GM12878 (cell line): ENCODE measurements around the gene MVB12B. TPM values are rescaled to one million over a fixed set of nuclear protein-coding genes. Genes with fewer than 3 reads are reported as not detected.

Experiments
- ATAC-seq: fragments of 200-7000 bp; cut with Tn5 transposase; 3 replicates; pipeline ENCODE4 v1.9.1; 2020; ENCODE audit warnings: mild to moderate bottlenecking, moderate library complexity
- BruUV-seq: library from RNA; stranded (reverse); fragments of 400-500 nt; replicated peaks from 2 replicates; lab custom pipeline; 2021; lab: Mats Ljungman, UMichigan
- CTCF ChIA-PET: fragments of 300-600 bp; sonication (Branson Sonifier 250); formaldehyde crosslinking; extraction: SDS; loops from one replicate; lab custom pipeline; 2021; ENCODE audit warnings: inconsistent platforms; lab: Yijun Ruan, JAX
- POLR2A ChIA-PET: fragments of 350-600 bp; formaldehyde crosslinking; extraction: SDS; loops from one replicate; lab custom pipeline; 2021; ENCODE audit warnings: inconsistent platforms; lab: Charles Lee
- RAD21 ChIA-PET: fragments of 300-600 bp; sonication (Branson Sonifier 250); formaldehyde crosslinking; loops from one replicate; lab custom pipeline; 2023; ENCODE audit warnings: antibody characterized with exemption; ENCODE audit not compliant: unreplicated experiment; lab: Charles Lee
- SMC1A ChIA-PET: fragments of 300-600 bp; sonication (Branson Sonifier 250); formaldehyde crosslinking; loops from one replicate; lab custom pipeline; 2023; ENCODE audit not compliant: unreplicated experiment, uncharacterized antibody; lab: Charles Lee
- DNase-seq: peaks from one replicate; pipeline ENCODE4 v3.0.0-alpha.2; 2011; ENCODE audit warnings: low read depth, low spot score
- FAIRE-seq: peaks from 3 replicates; lab custom pipeline; 2011; peaks lifted over from hg19 to GRCh38; lab: Jason Lieb, UNC
- H2AFZ ChIP-seq: 2 replicates; pipeline ENCODE4 v1.6.0; 2011; ENCODE audit warnings: low read depth, low read length, control low read depth; ENCODE audit not compliant: control insufficient read depth
- H3K27ac ChIP-seq: 2 replicates; pipeline ENCODE4 v1.5.1; 2011; ENCODE audit warnings: control low read depth; ENCODE audit not compliant: control insufficient read depth, insufficient read depth
- H3K27me3 ChIP-seq, 2 experiments: replicated peaks in 1 of 2; 2 replicates each; pipeline versions ENCODE4 v1.6.0 to v1.6.1; 2011; ENCODE audit warnings: low read length in 1 of 2; ENCODE audit not compliant: control insufficient read depth in 2 of 2, insufficient read depth in 2 of 2
- H3K36me3 ChIP-seq, 2 experiments: 2 replicates each; pipeline ENCODE4 v1.5.1; 2011; ENCODE audit warnings: low read length in 1 of 2; ENCODE audit not compliant: control insufficient read depth in 2 of 2, insufficient read depth in 2 of 2
- H3K4me1 ChIP-seq: 2 replicates; pipeline ENCODE4 v1.6.1; 2011; ENCODE audit warnings: mild to moderate bottlenecking, low read length, moderate library complexity, mixed read lengths; ENCODE audit not compliant: control insufficient read depth, insufficient read depth
- H3K4me2 ChIP-seq: 2 replicates; pipeline ENCODE4 v1.6.0; 2011; ENCODE audit warnings: control low read depth; ENCODE audit not compliant: control insufficient read depth, insufficient read depth
- H3K4me3 ChIP-seq: fragments of 200-600 bp; sonication (generic); 2 replicates; pipeline ENCODE4 v1.5.1; 2016
- H3K79me2 ChIP-seq: 2 replicates; pipeline ENCODE4 v1.6.0; 2011; ENCODE audit warnings: low read length; ENCODE audit not compliant: control insufficient read depth, insufficient read depth
- H3K9ac ChIP-seq: 2 replicates; pipeline ENCODE4 v1.8.0; 2011; ENCODE audit warnings: low read length, control low read depth, mixed read lengths; ENCODE audit not compliant: control insufficient read depth, insufficient read depth
- H3K9me3 ChIP-seq: replicated peaks from 3 replicates; pipeline ENCODE4 v1.5.1; 2011; ENCODE audit warnings: mild to moderate bottlenecking, low read length; ENCODE audit not compliant: control insufficient read depth, insufficient read depth
- H4K20me1 ChIP-seq: 2 replicates; pipeline ENCODE4 v1.6.0; 2011; ENCODE audit not compliant: control insufficient read depth, insufficient read depth
- ASH2L ChIP-seq: fragments of 300-600, 200-600 bp; sonication (generic); IDR thresholded peaks from 2 replicates; pipeline ENCODE4 v1.6.1; 2017; ENCODE audit warnings: low read depth, mild to moderate bottlenecking, borderline replicate concordance
- BMI1 ChIP-seq: fragments of 450-650 bp; IDR thresholded peaks from 2 replicates; pipeline ENCODE4 v1.6.1; 2016; ENCODE audit warnings: mild to moderate bottlenecking, moderate library complexity, borderline replicate concordance
- CHD4 ChIP-seq: fragments of 200-600 bp; sonication (generic); IDR thresholded peaks from 2 replicates; pipeline ENCODE4 v1.6.1; 2016; ENCODE audit warnings: mild to moderate bottlenecking
- CREM ChIP-seq: IDR thresholded peaks from 2 replicates; pipeline ENCODE4 v1.6.1; 2014; ENCODE audit warnings: antibody characterized with exemption, low read depth
- EP300 ChIP-seq, 2 experiments: fragments of 150-350 bp in 1 of 2; IDR thresholded peaks; 2 replicates each; pipeline ENCODE4 v1.6.1; 2011 to 2012; ENCODE audit warnings: low read depth in 2 of 2, low read length in 2 of 2, borderline replicate concordance in 1 of 2, improper control_type of control experiment in 1 of 2, inconsistent platforms in 1 of 2; ENCODE audit not compliant: control insufficient read depth in 1 of 2
- FOS ChIP-seq: IDR thresholded peaks from 3 replicates; pipeline ENCODE4 v1.6.1; 2011; ENCODE audit warnings: borderline replicate concordance; ENCODE audit not compliant: insufficient read length; ENCODE audit errors: extremely low read depth
- FOXK2 ChIP-seq: fragments of 450-650 bp; IDR thresholded peaks from 2 replicates; pipeline ENCODE4 v1.6.1; 2017; ENCODE audit warnings: mild to moderate bottlenecking, moderate library complexity
- NFIC ChIP-seq: IDR thresholded peaks from 2 replicates; pipeline ENCODE4 v1.6.1; 2012; ENCODE audit warnings: low read depth, mild to moderate bottlenecking, inconsistent platforms, low read length, moderate library complexity
- NFYB ChIP-seq: IDR thresholded peaks from 2 replicates; pipeline ENCODE4 v1.6.1; 2011; ENCODE audit warnings: low read depth, mild to moderate bottlenecking, low read length, improper control_type of control experiment, moderate library complexity; ENCODE audit not compliant: insufficient read depth
- PBX3 ChIP-seq: IDR thresholded peaks from 2 replicates; pipeline ENCODE4 v1.6.1; 2011; ENCODE audit warnings: mild to moderate bottlenecking, low read depth, low read length, moderate library complexity; ENCODE audit not compliant: insufficient replicate concordance
- SIX5 ChIP-seq: IDR thresholded peaks from 2 replicates; pipeline ENCODE4 v1.6.1; 2011; ENCODE audit warnings: mild to moderate bottlenecking, low read depth, low read length, moderate library complexity; ENCODE audit not compliant: severe bottlenecking
- YBX1 ChIP-seq: fragments of 450-650 bp; IDR thresholded peaks from 2 replicates; pipeline ENCODE4 v1.6.1; 2016; ENCODE audit warnings: antibody characterized with exemption
- ZBTB11 ChIP-seq: fragments of 450-650 bp; formaldehyde crosslinking; IDR thresholded peaks from 2 replicates; pipeline ENCODE4 v1.5.0; 2022; ENCODE audit warnings: mild to moderate bottlenecking, missing genetic modification characterization
- WGBS: methylation state at CpG from one replicate; pipeline ENCODE4 v1.1.6; 2016; ENCODE audit warnings: low lambda C conversion rate; ENCODE audit not compliant: insufficient replicate concordance, insufficient coverage; ENCODE audit errors: missing lambda C conversion rate; 5-methylcytosine and 5-hydroxymethylcytosine counted together
- in situ Hi-C: fragments of 300-500 bp; cut with MboI; formaldehyde crosslinking; loops from 9 replicates; pipeline ENCODE4 v1.14.3; 2018; ENCODE audit warnings: mixed read lengths
- intact Hi-C: fragments of 100-400 bp; cut with micrococcal nuclease; formaldehyde crosslinking; loops from one replicate; pipeline ENCODE4 v1.14.2; 2022; ENCODE audit not compliant: unreplicated experiment
- polyA plus RNA-seq, 11 experiments: library from polyadenylated mRNA; depleted of rRNA in 4 of 11; unstranded in 6 of 11; stranded (reverse) in 5 of 11; fragments of >200 nt; fragmentation: Nextera tagmentation in 4 of 11; fragmentation: Illumina TruSeq in 1 of 11; extraction: Ambion mirVana in 4 of 11; extraction: Trizol in 1 of 11; gene quantifications; 1 replicate in 1 of 11; 2 replicates in 10 of 11; pipeline versions ENCODE4 v1.2.1 to v1.2.3, GENCODE V29; 2011 to 2016; ENCODE audit warnings: inconsistent platforms in 2 of 11, missing spikeins in 2 of 11, low read depth in 1 of 11
- total RNA-seq, 4 experiments: library from RNA; depleted of rRNA in 3 of 4; stranded (reverse); fragments of >200 nt in 3 of 4; fragmentation: Illumina TruSeq in 1 of 4; extraction: Trizol in 1 of 4; gene quantifications; 2 replicates each; pipeline versions ENCODE4 v1.2.1 to v1.2.3, GENCODE V29; 2013 to 2021

The MVB12B gene
- total and polyA plus RNA-seq, 10 of the 15 experiments (the other 5 are each of a cell fraction or from before 2014, with no cell fraction given), result 0.08 TPM; not detected in 9

- H3K9me3 ChIP-seq, result no peaks in the 10 kb centered on the region
- DNase-seq (no peak), ATAC-seq (no peak), FAIRE-seq (no peak)
- H3K4me2 ChIP-seq, result no peak overlapping the region
- no peaks in the 10 kb centered on the region for H3K36me3 ChIP-seq
- no peaks in the 10 kb centered on the region for H3K79me2 ChIP-seq
- ChIA-PET SMC1A (no interaction called here), CTCF (interaction anchor here (0.6 to 0.7 kb wide), 2 partner anchors 11 to 1460 kb away, joined by 3 to 5 read pairs; no protein-coding TSS in a partner anchor), POLR2A (interaction anchor here (0.6 kb wide), 1 partner anchor 852 kb away, joined by 5 read pairs; no protein-coding TSS in a partner anchor), RAD21 (no interaction called here)
- in situ Hi-C loops (no loop called here), intact Hi-C loops (no loop called here)
- no peak overlapping the region for H2AFZ ChIP-seq
- H4K20me1 ChIP-seq, result no peaks in the 10 kb centered on the region
- H3K4me1 ChIP-seq, result no peaks in the 10 kb centered on the region; the same call in 1 of the 2 replicates
- H3K9ac ChIP-seq, result no peak overlapping the region
- WGBS, result 63% methylated on average over 7 of the region's 7 CpGs
- no peak overlapping the region for H3K27ac ChIP-seq
- no peak overlapping the region for H3K4me3 ChIP-seq
- peaks cover under 1% of the 10 kb centered on the region in 2 experiments; a peak in 3 of 4 replicates for H3K27me3 ChIP-seq
- TF ChIP-seq BMI1 (no peak), ZBTB11 (no peak), SIX5 (no peak), YBX1 (no peak), FOS (no peak), NFIC (no peak), EP300 (IDR thresholded peaks at IDR 0.05; ENCODE audit: borderline replicate concordance in 1 of 2, control insufficient read depth in 1 of 2, low read depth in 2 of 2, low read length in 2 of 2) (no peak), ASH2L (no peak), PBX3 (no peak), FOXK2 (no peak), CHD4 (no peak), CREM (no peak), NFYB (no peak)
- no TSS peak for BruUV-seq
These were observed 58.3 kb downstream of the MVB12B start for GRCh38 chr9:126384926-126385325.
